Osteocyte (in vitro differentiated cells): ENCODE results near the gene SNCA. TPM values are rescaled to one million over a fixed set of nuclear protein-coding genes. Genes with fewer than 3 reads are reported as not detected.

Experiments
- DNase-seq: peaks from one replicate; pipeline ENCODE4 v3.0.0; 2021; ENCODE audit warnings: mixed read lengths; ENCODE audit not compliant: unreplicated experiment; ENCODE audit errors: extremely low spot score
- H3K27ac Mint-ChIP-seq: one replicate; pipeline ENCODE4 v1.8.0; 2021; ENCODE audit warnings: mild to moderate bottlenecking, mixed read lengths; ENCODE audit not compliant: unreplicated experiment
- H3K27me3 Mint-ChIP-seq: one replicate; pipeline ENCODE4 v1.8.0; 2021; ENCODE audit warnings: mixed read lengths; ENCODE audit not compliant: unreplicated experiment
- H3K36me3 Mint-ChIP-seq: one replicate; pipeline ENCODE4 v1.8.0; 2021; ENCODE audit warnings: mixed read lengths; ENCODE audit not compliant: unreplicated experiment
- H3K4me1 Mint-ChIP-seq: one replicate; pipeline ENCODE4 v1.8.0; 2021; ENCODE audit warnings: mixed read lengths; ENCODE audit not compliant: unreplicated experiment
- H3K4me3 Mint-ChIP-seq: one replicate; pipeline ENCODE4 v1.8.0; 2021; ENCODE audit warnings: mild to moderate bottlenecking, moderate library complexity, mixed read lengths; ENCODE audit not compliant: unreplicated experiment
- H3K9me3 Mint-ChIP-seq: one replicate; pipeline ENCODE4 v1.8.0; 2021; ENCODE audit warnings: mixed read lengths; ENCODE audit not compliant: unreplicated experiment
- total RNA-seq: library from RNA; stranded (reverse); gene quantifications from 2 replicates; pipeline ENCODE4 v1.2.1, GENCODE V29; 2021
- TF ChIP-seq, protein P1 (sequence below): fragments of 200-600 bp; sonication (generic); IDR thresholded peaks from 2 replicates; pipeline ENCODE4 v1.5.0; 2021; ENCODE audit warnings: antibody characterized with exemption, mild to moderate bottlenecking, moderate library complexity

The SNCA gene
- total RNA-seq, 1 donor from 2014 or later, result 8.8 TPM

DNA sequence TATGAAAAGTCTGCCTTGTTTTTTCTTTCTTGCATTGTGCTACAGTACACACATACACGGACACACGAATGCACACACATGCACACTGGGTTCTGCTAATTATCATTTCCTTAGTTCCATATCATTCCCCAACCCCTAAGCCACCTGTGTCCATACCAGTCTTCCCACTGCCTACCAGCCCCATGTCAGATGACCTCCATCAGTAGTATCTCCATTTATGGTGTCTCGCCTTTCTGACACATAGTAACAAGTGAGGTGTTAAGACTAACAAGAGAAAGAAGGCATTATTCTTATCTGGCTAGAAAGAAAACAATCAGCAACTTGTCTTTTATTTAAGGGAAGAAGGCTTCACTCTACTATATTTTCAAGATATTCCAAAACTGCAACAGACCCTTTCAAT lies 67.1 kb downstream of the SNCA start:
- Mint-ChIP-seq H3K27ac (no peak overlapping the region), H3K27me3 (peaks cover 5% of the 10 kb centered on the region), H3K4me1 (peaks cover 8% of the 10 kb centered on the region), H3K36me3 (peaks cover 3% of the 10 kb centered on the region), H3K9me3 (peaks cover 8% of the 10 kb centered on the region), H3K4me3 (no peak overlapping the region)
- TF ChIP-seq, protein P1, sequence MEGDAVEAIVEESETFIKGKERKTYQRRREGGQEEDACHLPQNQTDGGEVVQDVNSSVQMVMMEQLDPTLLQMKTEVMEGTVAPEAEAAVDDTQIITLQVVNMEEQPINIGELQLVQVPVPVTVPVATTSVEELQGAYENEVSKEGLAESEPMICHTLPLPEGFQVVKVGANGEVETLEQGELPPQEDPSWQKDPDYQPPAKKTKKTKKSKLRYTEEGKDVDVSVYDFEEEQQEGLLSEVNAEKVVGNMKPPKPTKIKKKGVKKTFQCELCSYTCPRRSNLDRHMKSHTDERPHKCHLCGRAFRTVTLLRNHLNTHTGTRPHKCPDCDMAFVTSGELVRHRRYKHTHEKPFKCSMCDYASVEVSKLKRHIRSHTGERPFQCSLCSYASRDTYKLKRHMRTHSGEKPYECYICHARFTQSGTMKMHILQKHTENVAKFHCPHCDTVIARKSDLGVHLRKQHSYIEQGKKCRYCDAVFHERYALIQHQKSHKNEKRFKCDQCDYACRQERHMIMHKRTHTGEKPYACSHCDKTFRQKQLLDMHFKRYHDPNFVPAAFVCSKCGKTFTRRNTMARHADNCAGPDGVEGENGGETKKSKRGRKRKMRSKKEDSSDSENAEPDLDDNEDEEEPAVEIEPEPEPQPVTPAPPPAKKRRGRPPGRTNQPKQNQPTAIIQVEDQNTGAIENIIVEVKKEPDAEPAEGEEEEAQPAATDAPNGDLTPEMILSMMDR, result no peak
- DNase-seq, result no peak

DNA sequence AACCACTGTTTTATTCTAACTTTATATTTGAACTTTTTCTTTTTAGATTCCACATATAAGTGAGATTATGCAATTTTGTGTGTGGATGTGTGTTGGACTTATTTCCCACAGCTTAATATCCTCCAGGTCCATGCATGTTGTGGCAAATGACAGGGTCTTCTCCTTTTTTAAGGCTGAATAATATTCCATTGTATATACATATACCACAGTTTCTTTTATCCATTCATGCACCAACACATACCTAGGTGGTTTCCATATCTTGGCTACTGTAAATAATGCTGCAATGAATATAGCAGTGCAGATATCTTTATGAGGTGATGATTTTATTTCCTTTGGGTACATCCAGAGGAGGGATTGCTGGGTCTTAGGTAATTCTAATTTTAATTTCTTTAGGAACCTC lies 69.0 kb downstream of the SNCA start:
- peaks cover 8% of the 10 kb centered on the region for H3K4me1 Mint-ChIP-seq
- peaks cover 7% of the 10 kb centered on the region for H3K27me3 Mint-ChIP-seq
- H3K36me3 Mint-ChIP-seq, result no peaks in the 10 kb centered on the region
- no peaks in the 10 kb centered on the region for H3K9me3 Mint-ChIP-seq
- no peak for DNase-seq
- H3K4me3 Mint-ChIP-seq, result no peak overlapping the region
- TF ChIP-seq, protein P1, result no peak
- H3K27ac Mint-ChIP-seq, result no peak overlapping the region

DNA sequence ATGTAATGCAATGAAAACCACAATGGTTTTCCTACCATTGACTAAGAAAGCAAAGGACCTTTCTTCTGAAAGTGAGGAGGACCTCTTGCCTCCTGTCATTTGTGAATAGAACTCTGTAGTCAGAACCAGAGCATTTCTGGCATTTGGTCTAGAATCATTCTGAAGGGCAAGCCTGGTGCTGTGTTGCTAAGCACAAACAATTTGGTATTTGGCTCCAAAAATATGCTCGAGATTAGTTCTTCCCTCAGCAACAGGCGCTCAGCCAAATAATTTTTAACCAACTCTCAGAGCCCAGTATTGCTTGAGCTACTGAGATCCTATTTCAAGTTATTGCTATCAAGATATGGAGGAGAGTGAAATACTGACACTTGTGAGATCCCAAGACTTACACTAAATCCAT lies 71.0 kb downstream of the SNCA start:
- Mint-ChIP-seq H3K27ac (no peak overlapping the region), H3K4me1 (peaks cover 8% of the 10 kb centered on the region)
- TF ChIP-seq, protein P1, result no peak

DNA sequence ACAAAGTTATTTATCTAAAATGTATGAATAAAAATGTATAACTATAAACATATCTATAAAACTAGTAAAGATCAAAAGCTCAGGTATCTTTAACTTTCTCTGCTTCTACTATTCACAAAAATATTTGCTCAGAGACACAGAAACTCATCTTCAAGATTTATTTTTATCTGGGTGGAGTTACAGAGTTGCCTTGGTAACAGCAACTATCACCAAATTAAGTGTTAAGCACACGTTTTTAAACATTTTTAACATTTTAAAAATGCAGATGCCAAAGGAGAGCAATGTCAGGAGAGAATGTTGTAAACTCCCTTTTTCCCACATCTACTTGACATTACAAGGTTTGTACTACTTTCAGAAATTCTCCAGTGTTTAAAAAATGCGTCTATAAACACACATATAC lies 71.4 kb downstream of the SNCA start:
- Mint-ChIP-seq H3K27me3 (peaks cover 7% of the 10 kb centered on the region), H3K9me3 (no peaks in the 10 kb centered on the region), H3K4me3 (no peak overlapping the region), H3K4me1 (peaks cover 8% of the 10 kb centered on the region), H3K27ac (no peak overlapping the region), H3K36me3 (no peaks in the 10 kb centered on the region)
- TF ChIP-seq, protein P1, result no peak
- DNase-seq, result no peak

More for the DNA sequence above, 71.0 kb downstream of the SNCA start:
- Mint-ChIP-seq H3K36me3 (no peaks in the 10 kb centered on the region), H3K27me3 (peaks cover 7% of the 10 kb centered on the region), H3K4me3 (no peak overlapping the region), H3K9me3 (no peaks in the 10 kb centered on the region)
- DNase-seq, result no peak

DNA sequence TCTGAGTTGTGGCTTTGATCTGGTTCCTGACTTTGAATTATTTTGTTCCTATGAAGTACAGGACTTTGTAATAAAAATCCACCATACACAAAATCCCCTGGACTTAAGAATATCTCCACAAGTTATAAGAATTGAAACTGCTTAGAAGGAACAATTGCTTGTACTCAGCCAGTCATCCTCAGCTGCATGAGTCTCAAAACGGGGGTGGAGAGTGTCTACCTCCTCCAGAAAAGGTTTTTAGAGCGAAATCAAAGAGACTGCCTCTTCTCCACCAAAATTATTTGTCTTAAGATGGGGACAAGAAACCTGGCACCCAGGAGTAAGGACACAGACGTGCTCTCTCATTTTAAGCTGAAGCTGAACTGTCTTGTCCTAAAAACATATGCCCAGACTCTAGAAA lies 74.7 kb downstream of the SNCA start:
- peaks cover 16% of the 10 kb centered on the region for H3K4me1 Mint-ChIP-seq
- no peaks in the 10 kb centered on the region for H3K9me3 Mint-ChIP-seq
- no peak overlapping the region for H3K27ac Mint-ChIP-seq

More for the DNA sequence above, 74.7 kb downstream of the SNCA start:
- TF ChIP-seq, protein P1, result no peak
- no peak for DNase-seq
- Mint-ChIP-seq H3K27me3 (peaks cover 3% of the 10 kb centered on the region), H3K4me3 (no peak overlapping the region), H3K36me3 (no peaks in the 10 kb centered on the region)
